Fibroblast of pulmonary artery (primary cell): ENCODE data around the gene NKAIN2.
"Not testable (repeated sequence)": the region's sequence is repeated elsewhere in the genome, so short reads cannot be mapped to it uniquely, and the experiment has no call there.

Source experiments
- DNase-seq: peaks from one replicate; pipeline ENCODE4 v3.0.0-alpha.2; 2010; ENCODE audit warnings: low read depth
- H3K4me3 ChIP-seq: replicated peaks from 2 replicates; pipeline ENCODE4 v1.5.1; 2011; ENCODE audit warnings: low read depth, mild to moderate bottlenecking, control low read depth, low read length, moderate library complexity
- CTCF ChIP-seq: IDR thresholded peaks from 2 replicates; pipeline ENCODE4 v1.5.1; 2011; ENCODE audit warnings: mild to moderate bottlenecking, control low read depth, low read length, inconsistent platforms; ENCODE audit errors: missing control alignments

NKAIN2 gene

GRCh38 chr6:124371974-124372475, 568.4 kb downstream of the NKAIN2 start:
- TF ChIP-seq CTCF = no peak
- DNase-seq = no peak

GRCh38 chr6:124373386-124373785, 569.7 kb downstream of the NKAIN2 start:
- DNase-seq = no peak
- no peak overlapping the region for H3K4me3 ChIP-seq
- no peak for TF ChIP-seq CTCF

More at GRCh38 chr6:124371974-124372475, 568.4 kb downstream of the NKAIN2 start:
- H3K4me3 ChIP-seq = no peak overlapping the region

- peak; percentile 5 for DNase-seq
- TF ChIP-seq CTCF = no peak
- no peak overlapping the region for H3K4me3 ChIP-seq
These were observed 585.5 kb downstream of the NKAIN2 start for GRCh38 chr6:124389127-124389526.

- TF ChIP-seq CTCF = no peak
- DNase-seq = no peak
- no peak overlapping the region for H3K4me3 ChIP-seq
These were observed 589.9 kb downstream of the NKAIN2 start for GRCh38 chr6:124393536-124393935.

GRCh38 chr6:124396361-124396760, 592.7 kb downstream of the NKAIN2 start:
- DNase-seq = no peak
- no peak for TF ChIP-seq CTCF
- H3K4me3 ChIP-seq = no peak overlapping the region

GRCh38 chr6:124400261-124400999, 596.8 kb downstream of the NKAIN2 start:
- no peak for DNase-seq
- no peak for TF ChIP-seq CTCF

GRCh38 chr6:124410425-124410824, 606.8 kb downstream of the NKAIN2 start:
- DNase-seq, H3K4me3 ChIP-seq: not testable (repeated sequence)

More at GRCh38 chr6:124400261-124400999, 596.8 kb downstream of the NKAIN2 start:
- H3K4me3 ChIP-seq = no peak overlapping the region

- not testable (repeated sequence) for H3K4me3 ChIP-seq, DNase-seq
These were observed 609.0 kb downstream of the NKAIN2 start for GRCh38 chr6:124412657-124413056.
